HFFc6 (cell line): Measurements from ENCODE around the gene DYNC1I1. TPM values are rescaled to one million over a fixed set of nuclear protein-coding genes. Genes with fewer than 3 reads are reported as not detected.

Experiments
- DNase-seq: peaks from one replicate; pipeline ENCODE4 v3.0.0-alpha.2; 2018
- H3K27ac Mint-ChIP-seq: 2 replicates; pipeline ENCODE4 v1.8.0; 2020; ENCODE audit warnings: mild to moderate bottlenecking, mixed read lengths
- H3K27me3 Mint-ChIP-seq: 2 replicates; pipeline ENCODE4 v1.8.0; 2021; ENCODE audit warnings: mild to moderate bottlenecking, moderate library complexity, mixed read lengths; ENCODE audit not compliant: insufficient read depth
- H3K36me3 Mint-ChIP-seq: 2 replicates; pipeline ENCODE4 v1.8.0; 2021; ENCODE audit warnings: low read depth, mixed read lengths
- H3K4me1 Mint-ChIP-seq: 2 replicates; pipeline ENCODE4 v1.8.0; 2020; ENCODE audit warnings: low read depth, mixed read lengths
- H3K4me3 Mint-ChIP-seq: 2 replicates; pipeline ENCODE4 v1.8.0; 2020; ENCODE audit warnings: mild to moderate bottlenecking, moderate library complexity, mixed read lengths
- H3K9me3 Mint-ChIP-seq: 2 replicates; pipeline ENCODE4 v1.8.0; 2020; ENCODE audit warnings: mild to moderate bottlenecking, mixed read lengths
- CTCF ChIP-seq: fragments of 200-600 bp; sonication (generic); IDR thresholded peaks from 2 replicates; pipeline ENCODE4 v1.5.0; 2021; ENCODE audit warnings: antibody characterized with exemption, mild to moderate bottlenecking
- total RNA-seq, 6 experiments: library from RNA; stranded (reverse); fragmentation: NEBNext Ultra II Directional; extraction: Animal tissue kit (Norgen Biotek cat#: 25700); gene quantifications; 2 replicates in 1 of 6; 3 replicates in 5 of 6; pipeline ENCODE4 v1.2.3, GENCODE V29; 2021

Gene DYNC1I1
- total RNA-seq, 6 experiments from 2014 or later = 0.08 to 0.34 (median 0.14) TPM; not detected in 1

DNA sequence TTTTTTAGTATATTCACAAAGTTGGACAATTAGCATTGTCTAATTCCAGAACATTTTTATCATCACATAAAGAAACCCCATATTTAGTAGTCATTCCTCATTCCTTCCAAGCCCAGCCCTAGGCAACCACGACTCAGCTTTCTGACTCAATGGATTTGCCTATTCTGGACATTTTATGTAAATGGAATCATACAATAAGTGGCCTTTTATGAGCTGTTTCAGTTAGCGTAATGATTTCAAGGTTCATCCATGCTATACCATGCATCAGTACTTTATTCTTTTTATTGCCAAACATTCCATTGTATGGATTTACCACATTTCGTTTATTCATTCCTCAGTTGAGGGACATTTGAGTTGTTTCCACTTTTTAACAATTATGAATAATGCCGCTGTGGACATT, 249.2 kb downstream of the DYNC1I1 start:
- Mint-ChIP-seq H3K27me3 (no peaks in the 10 kb centered on the region), H3K4me3 (no peak overlapping the region), H3K27ac (no peak overlapping the region), H3K4me1 (no peaks in the 10 kb centered on the region), H3K36me3 (no peaks in the 10 kb centered on the region), H3K9me3 (peaks cover 8% of the 10 kb centered on the region)
- DNase-seq = no peak
- no peak for TF ChIP-seq CTCF

- no peaks in the 10 kb centered on the region for H3K27me3 Mint-ChIP-seq
Measured at GRCh38 chr7:96023387-96023786, 251.0 kb downstream of the DYNC1I1 start.

DNA sequence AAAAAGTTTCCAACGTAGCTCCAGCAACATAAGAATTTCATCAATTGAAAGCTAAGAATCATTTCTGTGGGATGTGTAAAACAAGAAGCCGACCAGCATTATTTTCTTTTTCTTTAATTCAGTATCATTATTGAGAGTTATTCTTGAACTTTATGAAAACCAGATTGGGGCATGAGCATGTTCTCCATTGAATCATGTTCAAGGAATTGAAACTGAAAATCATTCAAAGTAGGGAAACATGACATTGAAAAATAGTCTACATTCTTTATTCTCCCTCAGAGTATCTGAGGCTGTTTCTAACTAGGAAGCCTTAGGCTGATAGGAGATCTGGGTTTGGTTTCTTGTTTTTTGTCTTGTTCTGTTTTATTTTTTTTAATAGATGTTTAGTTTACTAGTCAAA, 253.7 kb downstream of the DYNC1I1 start:
- no peak for DNase-seq
- Mint-ChIP-seq H3K4me3 (no peak overlapping the region), H3K4me1 (no peaks in the 10 kb centered on the region)

More at GRCh38 chr7:96023387-96023786, 251.0 kb downstream of the DYNC1I1 start:
- Mint-ChIP-seq H3K4me3 (no peak overlapping the region), H3K27ac (no peak overlapping the region), H3K4me1 (no peaks in the 10 kb centered on the region), H3K36me3 (no peaks in the 10 kb centered on the region), H3K9me3 (peaks cover 13% of the 10 kb centered on the region)
- no peak for TF ChIP-seq CTCF
- no peak for DNase-seq

DNA sequence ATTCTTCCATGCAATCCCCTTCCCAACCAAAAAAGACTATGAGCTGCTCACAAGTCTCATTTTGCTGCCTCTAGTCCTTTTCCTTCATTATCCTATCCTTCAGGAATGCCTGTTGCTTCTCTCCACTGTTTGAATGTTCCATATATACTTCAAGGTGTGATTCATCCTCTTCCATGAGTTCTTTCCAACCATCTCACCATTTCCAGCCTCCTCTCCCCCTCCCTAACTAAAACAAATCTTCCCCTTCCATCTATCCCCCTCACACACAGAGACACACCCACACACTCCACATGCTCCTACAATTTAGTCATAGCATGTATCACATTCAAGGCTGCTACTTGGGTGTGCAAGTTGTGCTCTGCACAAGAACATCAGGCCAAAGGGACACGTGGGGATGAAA, 254.3 kb downstream of the DYNC1I1 start:
- peaks cover 9% of the 10 kb centered on the region for H3K9me3 Mint-ChIP-seq
- TF ChIP-seq CTCF = no peak
- H3K4me3 Mint-ChIP-seq = no peak overlapping the region
- no peaks in the 10 kb centered on the region for H3K4me1 Mint-ChIP-seq
- H3K36me3 Mint-ChIP-seq = no peaks in the 10 kb centered on the region
- no peak for DNase-seq
- H3K27ac Mint-ChIP-seq = no peak overlapping the region
- peaks cover 3% of the 10 kb centered on the region; the same call in 1 of the 2 replicates for H3K27me3 Mint-ChIP-seq

More for the DNA sequence above, 253.7 kb downstream of the DYNC1I1 start:
- no peaks in the 10 kb centered on the region for H3K36me3 Mint-ChIP-seq
- TF ChIP-seq CTCF = no peak
- H3K9me3 Mint-ChIP-seq = peaks cover 9% of the 10 kb centered on the region
- H3K27me3 Mint-ChIP-seq = peaks cover 3% of the 10 kb centered on the region; the same call in 1 of the 2 replicates
- H3K27ac Mint-ChIP-seq = no peak overlapping the region

DNA sequence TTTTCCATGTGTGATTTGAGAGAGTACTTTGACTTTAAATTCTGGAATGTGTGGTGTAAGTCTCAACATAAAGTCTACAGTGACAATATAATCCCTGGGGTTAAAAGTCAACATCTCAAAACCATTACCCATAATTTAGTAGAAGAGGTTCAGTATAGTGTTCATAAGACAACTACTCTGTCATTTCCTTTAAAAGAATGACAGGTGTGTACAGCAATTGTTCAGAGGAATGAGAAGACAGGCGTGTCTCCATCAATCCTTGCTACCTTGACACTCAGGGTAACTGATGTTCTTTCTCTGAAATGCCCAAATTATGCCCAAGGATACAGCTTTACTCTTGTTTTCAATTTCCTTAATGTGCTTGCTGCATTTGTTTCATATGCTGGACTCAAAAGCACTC, 256.4 kb downstream of the DYNC1I1 start:
- Mint-ChIP-seq H3K27ac (no peak overlapping the region), H3K4me1 (no peaks in the 10 kb centered on the region), H3K9me3 (peaks cover 6% of the 10 kb centered on the region), H3K4me3 (no peak overlapping the region), H3K27me3 (peaks cover 3% of the 10 kb centered on the region; the same call in 1 of the 2 replicates), H3K36me3 (no peaks in the 10 kb centered on the region)
- no peak for TF ChIP-seq CTCF
- DNase-seq = no peak
